ENCODE data around the gene ACACB.

DNA sequence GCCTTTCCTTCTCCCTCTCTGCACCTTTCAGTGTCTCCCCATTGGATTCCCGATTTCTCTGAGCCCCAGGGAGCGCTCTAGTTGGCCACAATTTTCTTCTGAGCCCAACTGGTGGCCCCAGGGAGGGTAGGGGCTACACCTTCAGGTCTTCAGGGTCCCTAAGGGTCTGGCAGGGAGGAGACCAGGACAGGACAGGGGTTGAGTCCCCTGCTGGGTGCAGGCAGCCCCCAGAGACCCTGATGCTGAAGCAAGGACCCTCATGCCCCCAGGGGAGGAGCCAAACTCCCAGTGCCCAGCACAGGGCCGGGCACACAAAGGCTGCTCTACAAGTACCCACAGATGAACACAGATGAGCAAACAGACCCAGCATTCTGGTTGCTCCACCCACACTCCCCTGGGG, 180.0 kb downstream of the ACACB start:
- TF ChIP-seq, protein P1, sequence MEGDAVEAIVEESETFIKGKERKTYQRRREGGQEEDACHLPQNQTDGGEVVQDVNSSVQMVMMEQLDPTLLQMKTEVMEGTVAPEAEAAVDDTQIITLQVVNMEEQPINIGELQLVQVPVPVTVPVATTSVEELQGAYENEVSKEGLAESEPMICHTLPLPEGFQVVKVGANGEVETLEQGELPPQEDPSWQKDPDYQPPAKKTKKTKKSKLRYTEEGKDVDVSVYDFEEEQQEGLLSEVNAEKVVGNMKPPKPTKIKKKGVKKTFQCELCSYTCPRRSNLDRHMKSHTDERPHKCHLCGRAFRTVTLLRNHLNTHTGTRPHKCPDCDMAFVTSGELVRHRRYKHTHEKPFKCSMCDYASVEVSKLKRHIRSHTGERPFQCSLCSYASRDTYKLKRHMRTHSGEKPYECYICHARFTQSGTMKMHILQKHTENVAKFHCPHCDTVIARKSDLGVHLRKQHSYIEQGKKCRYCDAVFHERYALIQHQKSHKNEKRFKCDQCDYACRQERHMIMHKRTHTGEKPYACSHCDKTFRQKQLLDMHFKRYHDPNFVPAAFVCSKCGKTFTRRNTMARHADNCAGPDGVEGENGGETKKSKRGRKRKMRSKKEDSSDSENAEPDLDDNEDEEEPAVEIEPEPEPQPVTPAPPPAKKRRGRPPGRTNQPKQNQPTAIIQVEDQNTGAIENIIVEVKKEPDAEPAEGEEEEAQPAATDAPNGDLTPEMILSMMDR (IDR thresholded peaks at IDR 0.05; ENCODE audit: poor library complexity, severe bottlenecking): no peak
- TF ChIP-seq EZH2 (IDR thresholded peaks at IDR 0.05; ENCODE audit: borderline replicate concordance, insufficient read depth, low read length, poor library complexity, severe bottlenecking) (no peak), EP300 (conservative IDR thresholded peaks at IDR 0.05; ENCODE audit: poor library complexity, severe bottlenecking) (no peak), POLR2AphosphoS5 (IDR thresholded peaks at IDR 0.05) (no peak), TAF1 (IDR thresholded peaks at IDR 0.05; ENCODE audit: low read depth) (no peak), RAD21 (conservative IDR thresholded peaks at IDR 0.05) (no peak)
- TF ChIP-seq, protein P2, sequence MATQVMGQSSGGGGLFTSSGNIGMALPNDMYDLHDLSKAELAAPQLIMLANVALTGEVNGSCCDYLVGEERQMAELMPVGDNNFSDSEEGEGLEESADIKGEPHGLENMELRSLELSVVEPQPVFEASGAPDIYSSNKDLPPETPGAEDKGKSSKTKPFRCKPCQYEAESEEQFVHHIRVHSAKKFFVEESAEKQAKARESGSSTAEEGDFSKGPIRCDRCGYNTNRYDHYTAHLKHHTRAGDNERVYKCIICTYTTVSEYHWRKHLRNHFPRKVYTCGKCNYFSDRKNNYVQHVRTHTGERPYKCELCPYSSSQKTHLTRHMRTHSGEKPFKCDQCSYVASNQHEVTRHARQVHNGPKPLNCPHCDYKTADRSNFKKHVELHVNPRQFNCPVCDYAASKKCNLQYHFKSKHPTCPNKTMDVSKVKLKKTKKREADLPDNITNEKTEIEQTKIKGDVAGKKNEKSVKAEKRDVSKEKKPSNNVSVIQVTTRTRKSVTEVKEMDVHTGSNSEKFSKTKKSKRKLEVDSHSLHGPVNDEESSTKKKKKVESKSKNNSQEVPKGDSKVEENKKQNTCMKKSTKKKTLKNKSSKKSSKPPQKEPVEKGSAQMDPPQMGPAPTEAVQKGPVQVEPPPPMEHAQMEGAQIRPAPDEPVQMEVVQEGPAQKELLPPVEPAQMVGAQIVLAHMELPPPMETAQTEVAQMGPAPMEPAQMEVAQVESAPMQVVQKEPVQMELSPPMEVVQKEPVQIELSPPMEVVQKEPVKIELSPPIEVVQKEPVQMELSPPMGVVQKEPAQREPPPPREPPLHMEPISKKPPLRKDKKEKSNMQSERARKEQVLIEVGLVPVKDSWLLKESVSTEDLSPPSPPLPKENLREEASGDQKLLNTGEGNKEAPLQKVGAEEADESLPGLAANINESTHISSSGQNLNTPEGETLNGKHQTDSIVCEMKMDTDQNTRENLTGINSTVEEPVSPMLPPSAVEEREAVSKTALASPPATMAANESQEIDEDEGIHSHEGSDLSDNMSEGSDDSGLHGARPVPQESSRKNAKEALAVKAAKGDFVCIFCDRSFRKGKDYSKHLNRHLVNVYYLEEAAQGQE (IDR thresholded peaks at IDR 0.05; ENCODE audit: borderline replicate concordance): no peak

Measured in neural cell (in vitro differentiated cells).